Stimulated activated CD4-positive, alpha-beta T cell treated with anti-CD3 and anti-CD28 coated beads, Interleukin-15, amount 100 ng/mL, for 24 hours (primary cell): ENCODE measurements around the gene EFNB3.

Source experiments
- DNase-seq: peaks from one replicate; pipeline ENCODE4 v3.0.0-alpha.2; 2020

Gene EFNB3

DNA sequence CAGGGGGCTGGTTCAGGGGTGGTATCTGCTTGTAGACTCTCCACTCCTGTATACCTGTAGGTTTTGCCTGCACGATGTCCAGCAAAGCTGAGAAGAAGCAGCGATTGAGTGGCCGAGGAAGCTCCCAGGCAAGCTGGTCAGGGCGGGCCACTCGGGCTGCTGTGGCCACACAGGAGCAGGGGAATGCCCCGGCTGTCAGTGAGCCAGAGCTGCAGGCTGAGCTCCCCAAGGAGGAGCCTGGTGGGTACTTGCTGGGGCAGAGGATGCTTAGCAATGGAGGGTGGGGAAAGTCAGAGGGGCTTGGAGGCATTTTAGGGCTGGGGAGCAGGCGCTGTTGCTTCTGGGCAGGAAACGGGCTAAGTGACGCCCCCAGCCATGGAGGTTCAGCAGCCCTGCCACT lies 14.7 kb downstream of the EFNB3 start:
- DNase-seq, result no peak

DNA sequence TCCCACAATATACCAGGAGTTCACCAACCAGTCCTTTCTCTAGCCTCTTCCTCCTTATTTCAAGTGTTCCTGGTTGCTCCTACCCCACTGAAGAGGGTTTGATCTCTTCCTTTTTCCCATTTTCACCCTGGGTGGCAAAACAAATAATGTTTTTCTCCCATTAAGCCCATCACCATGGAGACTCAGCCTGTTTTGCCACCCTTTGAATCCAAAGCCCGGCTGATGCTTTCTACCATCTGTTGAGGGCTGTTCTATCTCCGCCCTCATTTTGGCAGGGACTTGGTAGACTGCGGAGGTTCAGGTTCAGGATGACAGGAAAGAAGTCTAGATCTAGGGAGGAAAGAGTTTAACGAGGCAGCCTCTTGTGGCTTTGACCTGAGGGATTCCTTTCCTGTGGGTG lies 15.1 kb downstream of the EFNB3 start:
- no peak for DNase-seq

GRCh38 chr17:7721612-7722011 lies 16.6 kb downstream of the EFNB3 start:
- DNase-seq, result no peak

DNA sequence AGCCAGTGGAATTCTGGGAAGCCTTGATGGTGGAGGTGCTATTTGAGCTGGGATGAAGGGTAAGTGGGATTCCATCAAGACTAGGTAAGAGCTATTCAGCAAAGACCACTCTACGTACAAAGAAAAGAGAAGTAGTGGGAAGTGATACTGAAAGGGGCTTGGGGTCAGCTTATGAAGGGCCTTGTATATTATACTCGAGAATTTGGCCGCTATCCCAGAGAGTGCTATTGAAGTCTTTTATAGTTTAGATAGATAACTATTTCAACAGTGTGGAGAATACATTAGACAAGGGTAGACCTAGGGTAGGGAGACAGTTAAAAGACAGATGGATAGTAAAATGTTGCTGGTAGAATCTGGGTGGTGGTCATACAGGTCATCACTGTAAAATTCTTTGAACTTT lies 22.9 kb downstream of the EFNB3 start:
- no peak for DNase-seq

DNA sequence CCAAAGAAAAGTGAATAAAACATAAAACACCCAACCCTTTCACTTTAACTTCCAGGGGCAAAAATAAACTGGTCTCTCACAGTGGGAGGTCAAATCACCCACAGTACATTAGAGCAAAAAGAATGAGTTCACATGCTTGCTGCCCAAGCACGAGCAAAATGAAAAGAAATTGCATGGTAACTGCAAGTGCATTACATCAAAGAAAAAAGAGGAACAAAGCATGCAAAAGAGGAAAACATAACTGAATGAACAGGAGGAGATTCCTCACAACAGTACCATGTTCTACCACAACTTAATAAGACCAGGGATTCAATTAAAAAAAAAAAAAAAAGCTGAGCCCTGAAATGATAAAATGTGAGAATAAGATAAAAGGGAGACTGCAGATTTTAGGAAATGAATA lies 24.8 kb downstream of the EFNB3 start:
- DNase-seq, result no peak

DNA sequence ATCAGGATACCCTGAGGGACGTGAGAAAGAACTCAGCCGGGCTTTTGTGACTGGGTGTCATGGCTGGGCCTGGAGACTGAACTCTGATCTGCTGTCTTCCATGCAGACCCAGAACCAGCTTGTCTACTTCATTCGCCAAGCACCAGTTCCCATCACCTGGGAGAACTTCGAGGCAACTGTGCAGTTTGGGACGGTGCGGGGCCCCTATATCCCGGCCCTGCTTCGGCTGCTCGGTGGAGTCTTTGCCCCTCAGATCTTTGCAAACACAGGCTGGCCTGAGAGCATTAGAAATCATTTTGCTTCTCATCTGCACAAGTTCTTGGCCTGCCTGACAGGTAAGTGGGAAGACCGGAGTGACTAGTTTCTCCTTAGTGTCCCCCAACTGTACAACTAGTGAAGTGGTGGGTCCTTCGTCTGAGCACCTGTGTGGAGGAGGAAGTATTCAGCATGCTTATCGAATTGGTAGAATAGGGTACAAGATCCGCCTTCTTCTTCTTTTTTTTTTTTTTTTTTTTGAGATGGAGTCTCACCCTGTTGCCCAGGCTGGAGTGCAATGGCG lies 28.1 kb downstream of the EFNB3 start:
- DNase-seq, result no peak

GRCh38 chr17:7737601-7738000 lies 32.6 kb downstream of the EFNB3 start:
- no peak for DNase-seq

DNA sequence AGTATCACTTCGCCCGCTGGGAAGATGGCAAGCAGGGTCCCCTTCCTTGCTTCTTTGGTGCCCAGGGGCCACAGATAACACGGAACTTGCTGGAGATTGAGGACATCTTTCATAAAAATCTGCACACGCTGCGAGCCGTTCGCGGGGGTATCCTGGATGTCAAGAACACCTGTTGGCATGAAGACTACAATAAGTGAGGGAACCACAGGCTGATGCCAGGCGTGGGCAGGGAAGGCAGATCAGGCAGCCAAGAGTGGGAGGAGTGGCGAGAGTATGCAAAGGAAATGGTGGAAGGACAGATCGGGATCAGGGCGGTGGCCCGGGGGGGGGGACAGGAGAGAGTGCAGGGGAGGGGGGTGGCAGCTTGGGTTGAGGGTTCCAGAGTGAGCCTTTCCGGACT lies 34.7 kb downstream of the EFNB3 start:
- no peak for DNase-seq

DNA sequence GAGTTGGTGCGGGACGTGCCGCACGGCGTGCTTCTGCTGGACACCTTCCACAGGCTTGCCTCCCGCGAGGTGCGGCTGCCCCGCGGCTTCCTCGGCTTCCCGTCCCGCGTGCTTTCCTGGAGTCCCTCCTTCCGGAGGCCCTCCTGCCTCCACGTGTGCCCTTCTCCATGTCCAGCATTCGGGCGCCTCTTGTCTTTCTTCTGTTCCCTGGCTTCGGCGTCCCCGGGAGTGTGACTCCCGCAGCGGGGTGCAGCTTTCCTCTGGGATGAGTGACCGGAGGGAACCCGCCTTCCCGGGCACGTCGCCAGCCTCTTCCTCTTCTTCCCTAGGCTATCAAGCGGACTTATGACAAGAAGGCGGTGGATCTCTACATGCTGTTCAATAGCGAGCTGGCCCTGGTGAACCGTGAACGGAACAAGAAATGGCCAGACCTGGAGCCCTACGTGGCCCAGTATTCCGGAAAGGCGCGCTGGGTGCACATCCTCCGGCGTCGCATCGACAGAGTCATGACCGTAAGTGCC lies 35.5 kb downstream of the EFNB3 start:
- no peak for DNase-seq

- no peak for DNase-seq
These were observed 37.7 kb downstream of the EFNB3 start for GRCh38 chr17:7742729-7743128.

- DNase-seq, result no peak
These were observed 39.4 kb downstream of the EFNB3 start for GRCh38 chr17:7744416-7744815.

DNA sequence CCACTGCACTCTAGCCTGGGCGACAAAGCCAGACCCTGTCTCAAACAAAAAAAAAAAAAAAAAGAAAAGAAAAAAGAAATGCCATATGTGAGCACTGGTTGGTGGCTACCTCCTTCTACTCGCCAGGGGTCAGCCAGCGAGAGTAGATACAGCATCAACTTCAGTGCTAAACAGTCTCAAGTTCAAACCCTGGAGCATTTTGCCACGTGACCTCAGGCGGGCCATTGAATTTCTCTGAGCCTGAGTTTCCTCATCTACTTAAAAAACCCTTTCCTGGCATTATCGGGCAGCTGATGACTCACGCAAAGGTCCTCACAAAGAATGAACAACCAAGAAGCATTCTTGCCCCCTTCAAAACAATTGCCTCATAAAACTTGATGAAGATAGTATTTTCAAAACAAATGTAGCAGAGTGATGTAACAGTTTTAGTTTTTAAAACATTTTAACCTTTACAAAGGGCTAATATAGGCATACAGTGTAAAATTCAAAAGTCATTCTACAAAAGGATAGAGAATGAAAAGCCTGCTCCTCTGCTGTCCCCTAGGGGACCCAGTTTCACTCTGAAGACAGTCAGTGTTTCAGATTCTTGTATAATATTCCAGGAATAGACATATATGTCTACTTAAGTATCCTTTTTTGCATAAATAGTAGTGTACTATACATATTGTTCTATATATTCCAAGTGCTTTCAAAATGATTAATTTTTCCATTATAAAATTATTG lies 40.9 kb downstream of the EFNB3 start:
- DNase-seq, result no peak

DNA sequence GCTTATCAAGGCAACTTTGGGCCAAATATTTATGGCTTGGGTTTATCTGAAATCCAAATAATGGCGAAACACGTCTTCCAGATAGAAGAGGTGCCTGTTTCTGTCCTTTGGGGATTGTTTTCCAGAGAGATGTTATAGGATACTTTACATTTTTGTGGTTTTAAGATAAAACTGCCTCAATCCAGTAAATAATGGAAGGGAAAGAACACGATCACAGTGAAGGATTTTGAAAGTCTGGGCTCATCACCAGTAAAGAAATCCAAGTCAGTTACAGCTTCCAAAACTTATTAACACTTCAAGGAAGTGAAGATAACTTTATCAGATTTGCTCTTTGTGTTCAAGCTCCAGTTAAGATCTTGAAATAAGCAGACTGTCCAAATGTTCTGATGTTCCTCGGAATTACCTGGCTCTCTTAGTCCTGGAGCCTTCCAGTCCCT lies 42.7 kb downstream of the EFNB3 start:
- DNase-seq, result no peak

GRCh38 chr17:7748076-7748775 lies 43.2 kb downstream of the EFNB3 start:
- no peak for DNase-seq

DNA sequence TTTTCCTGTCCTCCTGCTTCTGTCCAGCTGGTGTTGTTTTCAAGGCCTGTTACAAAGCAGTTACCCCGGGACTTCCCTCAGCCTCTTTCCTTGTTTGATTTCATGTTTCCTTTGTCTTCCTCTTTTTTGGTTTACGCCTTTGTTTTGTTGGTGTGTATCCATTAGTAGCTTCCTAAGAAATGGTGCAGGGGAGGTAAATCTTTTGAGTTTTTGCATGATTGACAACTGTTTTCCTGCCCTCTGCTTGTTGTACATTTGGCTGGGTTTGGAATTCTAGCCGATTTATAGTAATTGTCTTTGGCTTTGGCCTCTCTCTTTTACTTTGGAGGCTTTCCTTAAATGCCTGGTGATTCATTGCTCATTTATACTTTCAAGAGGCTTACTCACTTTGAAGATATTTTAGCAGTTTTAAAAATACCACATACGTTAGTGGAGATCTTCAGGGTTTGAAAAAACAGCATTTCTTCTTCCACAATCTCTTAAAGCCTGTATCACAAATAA lies 45.4 kb downstream of the EFNB3 start:
- DNase-seq, result no peak

GRCh38 chr17:7754656-7755055 lies 49.7 kb downstream of the EFNB3 start:
- DNase-seq, result no peak

GRCh38 chr17:7755095-7755890 lies 50.3 kb downstream of the EFNB3 start:
- no peak for DNase-seq

DNA sequence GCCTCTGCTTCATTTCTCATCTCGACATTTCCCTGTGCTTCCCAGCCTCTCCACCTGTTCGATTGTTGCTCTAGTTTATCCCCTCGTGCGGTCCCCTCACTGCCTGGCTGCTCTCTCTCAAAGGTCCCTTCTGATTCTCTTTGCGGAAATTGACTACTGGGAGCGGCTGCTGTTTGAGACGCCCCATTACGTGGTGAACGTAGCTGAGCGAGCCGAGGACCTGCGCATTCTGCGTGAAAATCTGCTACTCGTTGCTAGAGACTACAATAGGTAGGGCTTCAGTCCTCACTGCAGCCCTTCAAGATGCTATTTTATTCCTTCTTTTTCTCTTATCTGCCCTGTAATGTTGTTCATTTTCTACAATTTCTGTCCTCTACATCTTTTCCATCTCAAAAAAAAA lies 52.0 kb downstream of the EFNB3 start:
- DNase-seq, result no peak
